Osteocyte (in vitro differentiated cells): ENCODE results near the gene ZNF469. TPM values are rescaled to one million over a fixed set of nuclear protein-coding genes. Genes with fewer than 3 reads are reported as not detected.

Experiments used
- DNase-seq: peaks from one replicate; pipeline ENCODE4 v3.0.0; 2021; ENCODE audit warnings: mixed read lengths; ENCODE audit not compliant: unreplicated experiment; ENCODE audit errors: extremely low spot score
- H3K27ac Mint-ChIP-seq: one replicate; pipeline ENCODE4 v1.8.0; 2021; ENCODE audit warnings: mild to moderate bottlenecking, mixed read lengths; ENCODE audit not compliant: unreplicated experiment
- H3K27me3 Mint-ChIP-seq: one replicate; pipeline ENCODE4 v1.8.0; 2021; ENCODE audit warnings: mixed read lengths; ENCODE audit not compliant: unreplicated experiment
- H3K36me3 Mint-ChIP-seq: one replicate; pipeline ENCODE4 v1.8.0; 2021; ENCODE audit warnings: mixed read lengths; ENCODE audit not compliant: unreplicated experiment
- H3K4me1 Mint-ChIP-seq: one replicate; pipeline ENCODE4 v1.8.0; 2021; ENCODE audit warnings: mixed read lengths; ENCODE audit not compliant: unreplicated experiment
- H3K4me3 Mint-ChIP-seq: one replicate; pipeline ENCODE4 v1.8.0; 2021; ENCODE audit warnings: mild to moderate bottlenecking, moderate library complexity, mixed read lengths; ENCODE audit not compliant: unreplicated experiment
- H3K9me3 Mint-ChIP-seq: one replicate; pipeline ENCODE4 v1.8.0; 2021; ENCODE audit warnings: mixed read lengths; ENCODE audit not compliant: unreplicated experiment
- CTCF ChIP-seq: fragments of 200-600 bp; sonication (generic); IDR thresholded peaks from 2 replicates; pipeline ENCODE4 v1.5.0; 2021; ENCODE audit warnings: antibody characterized with exemption, mild to moderate bottlenecking, moderate library complexity
- total RNA-seq: library from RNA; stranded (reverse); gene quantifications from 2 replicates; pipeline ENCODE4 v1.2.1, GENCODE V29; 2021

ZNF469 gene
- total RNA-seq, 1 donor from 2014 or later: 4.1 TPM

GRCh38 chr16:88351491-88352101 lies 31.2 kb upstream of the ZNF469 start:
- H3K27ac Mint-ChIP-seq: no peak overlapping the region
- H3K27me3 Mint-ChIP-seq: no peaks in the 10 kb centered on the region
- H3K4me1 Mint-ChIP-seq: no peaks in the 10 kb centered on the region
- no peaks in the 10 kb centered on the region for H3K36me3 Mint-ChIP-seq
- H3K4me3 Mint-ChIP-seq: no peak overlapping the region
- no peaks in the 10 kb centered on the region for H3K9me3 Mint-ChIP-seq
- no peak for TF ChIP-seq CTCF
- DNase-seq: no peak

- Mint-ChIP-seq H3K27ac (no peak overlapping the region), H3K9me3 (no peaks in the 10 kb centered on the region), H3K4me1 (no peaks in the 10 kb centered on the region), H3K27me3 (no peaks in the 10 kb centered on the region), H3K36me3 (no peaks in the 10 kb centered on the region), H3K4me3 (no peak overlapping the region)
- TF ChIP-seq CTCF: no peak
- DNase-seq: no peak
Measured at GRCh38 chr16:88352261-88353200, 30.2 kb upstream of the ZNF469 start.

- Mint-ChIP-seq H3K27me3 (no peaks in the 10 kb centered on the region), H3K27ac (no peak overlapping the region), H3K36me3 (no peaks in the 10 kb centered on the region), H3K9me3 (no peaks in the 10 kb centered on the region), H3K4me1 (peaks cover 4% of the 10 kb centered on the region), H3K4me3 (no peak overlapping the region)
- TF ChIP-seq CTCF: no peak
- no peak for DNase-seq
Measured at GRCh38 chr16:88353232-88353631, 29.5 kb upstream of the ZNF469 start.

GRCh38 chr16:88353691-88354090 lies 29.1 kb upstream of the ZNF469 start:
- H3K4me1 Mint-ChIP-seq: peaks cover 4% of the 10 kb centered on the region
- no peak for TF ChIP-seq CTCF
- no peak overlapping the region for H3K27ac Mint-ChIP-seq
- no peaks in the 10 kb centered on the region for H3K27me3 Mint-ChIP-seq
- no peaks in the 10 kb centered on the region for H3K36me3 Mint-ChIP-seq
- H3K9me3 Mint-ChIP-seq: no peaks in the 10 kb centered on the region
- no peak for DNase-seq
- H3K4me3 Mint-ChIP-seq: no peak overlapping the region
